Epithelial cell of esophagus (primary cell): ENCODE results near the gene LRRIQ4.

Experiments used
- DNase-seq: peaks from one replicate; pipeline ENCODE4 v3.0.0; 2010; ENCODE audit warnings: low read depth
- H3K4me3 ChIP-seq: 2 replicates; pipeline ENCODE4 v1.5.1; 2011; ENCODE audit warnings: mild to moderate bottlenecking, low read length, control low read depth
- CTCF ChIP-seq: IDR thresholded peaks from 2 replicates; pipeline ENCODE4 v1.5.1; 2011; ENCODE audit warnings: low read depth, mild to moderate bottlenecking, low read length, control low read depth, inconsistent platforms; ENCODE audit not compliant: insufficient read depth; ENCODE audit errors: missing control alignments

Gene LRRIQ4

GRCh38 chr3:169811631-169812331 lies 889 bp upstream of the LRRIQ4 start:
- DNase-seq: peak; percentile 66
- TF ChIP-seq CTCF: no peak
- peak overlapping the region; percentile 46 for H3K4me3 ChIP-seq

- no peak overlapping the region for H3K4me3 ChIP-seq
- no peak for TF ChIP-seq CTCF
- no peak for DNase-seq
These were observed 608 bp downstream of the LRRIQ4 start for GRCh38 chr3:169813278-169813677.

- DNase-seq: peak; percentile 55
These were observed 1.3 kb downstream of the LRRIQ4 start for GRCh38 chr3:169813757-169814517.

GRCh38 chr3:169815590-169816150 lies 3.0 kb downstream of the LRRIQ4 start:
- no peak overlapping the region for H3K4me3 ChIP-seq
- no peak for TF ChIP-seq CTCF

More at GRCh38 chr3:169813757-169814517, 1.3 kb downstream of the LRRIQ4 start:
- peak; percentile 43 for TF ChIP-seq CTCF
- H3K4me3 ChIP-seq: peak overlapping the region; percentile 3

GRCh38 chr3:169818316-169818715 lies 5.6 kb downstream of the LRRIQ4 start:
- DNase-seq: peak; percentile 26
- H3K4me3 ChIP-seq: no peak overlapping the region
- TF ChIP-seq CTCF: no peak

More at GRCh38 chr3:169815590-169816150, 3.0 kb downstream of the LRRIQ4 start:
- DNase-seq: no peak

GRCh38 chr3:169822091-169822490 lies 9.4 kb downstream of the LRRIQ4 start:
- no peak for DNase-seq
- H3K4me3 ChIP-seq: no peak overlapping the region
- TF ChIP-seq CTCF: no peak
